HEK293T (cell line): ENCODE measurements around the gene TTK.

ENCODE experiments used
- ELF4 ChIP-seq: fragments of 450-650 bp; IDR thresholded peaks from 2 replicates; pipeline ENCODE4 v1.6.1; 2017; ENCODE audit warnings: antibody characterized with exemption
- FOXM1 ChIP-seq: fragments of 450-650 bp; IDR thresholded peaks from 2 replicates; pipeline ENCODE4 v1.6.1; 2017; ENCODE audit warnings: mild to moderate bottlenecking, borderline replicate concordance
- TARDBP ChIP-seq: fragments of 450-650 bp; IDR thresholded peaks from 2 replicates; pipeline ENCODE4 v1.6.1; 2016
- ZNF384 ChIP-seq: fragments of 450-650 bp; IDR thresholded peaks from 2 replicates; pipeline ENCODE4 v1.6.1; 2016

GRCh38 chr6:80009531-80009930 is 5.1 kb downstream of the TTK start:
- no peak for TF ChIP-seq TARDBP
- TF ChIP-seq ZNF384, result no peak
- no peak for TF ChIP-seq FOXM1
- no peak for TF ChIP-seq ELF4
